HepG2 (cell line): ENCODE measurements around the gene MIDN. TPM values are rescaled to one million over a fixed set of nuclear protein-coding genes. Genes with fewer than 3 reads are reported as not detected.

Experiments used
- ARID2 ChIP-seq: sonication (generic); formaldehyde crosslinking; IDR thresholded peaks from 2 replicates; pipeline ENCODE4 v1.8.1; 2022; ENCODE audit warnings: mild to moderate bottlenecking, missing genetic modification reagents, borderline replicate concordance
- ATRX ChIP-seq: sonication (generic); formaldehyde crosslinking; IDR thresholded peaks from 2 replicates; pipeline ENCODE4 v1.4.0; 2020; ENCODE audit warnings: missing genetic modification reagents, borderline replicate concordance
- BRF2 ChIP-seq: sonication (generic); formaldehyde crosslinking; IDR thresholded peaks from 2 replicates; pipeline ENCODE4 v1.8.1; 2022; ENCODE audit warnings: mild to moderate bottlenecking, missing genetic modification reagents
- DBP ChIP-seq: sonication (generic); formaldehyde crosslinking; IDR thresholded peaks from 2 replicates; pipeline ENCODE4 v1.4.0; 2020; ENCODE audit warnings: missing genetic modification reagents; ENCODE audit errors: not compliant biosample characterization
- ELF3 ChIP-seq: IDR thresholded peaks from 2 replicates; pipeline ENCODE4 v1.6.1; 2016; ENCODE audit warnings: missing genetic modification reagents, missing compliant biosample characterization
- FOXP1 ChIP-seq, 2 experiments: fragments of 450-650 bp in 1 of 2; IDR thresholded peaks; 2 replicates each; pipeline ENCODE4 v1.6.1; 2017 to 2018; ENCODE audit warnings: antibody characterized with exemption in 1 of 2
- NKX3-1 ChIP-seq: sonication (generic); formaldehyde crosslinking; IDR thresholded peaks from 2 replicates; pipeline ENCODE4 v1.5.0; 2020; ENCODE audit warnings: missing genetic modification reagents
- NR2C2 ChIP-seq: sonication (generic); formaldehyde crosslinking; IDR thresholded peaks from 2 replicates; pipeline ENCODE4 v1.4.0; 2020; ENCODE audit warnings: missing genetic modification reagents, mild to moderate bottlenecking, moderate library complexity, borderline replicate concordance
- RARA ChIP-seq: IDR thresholded peaks from 2 replicates; pipeline ENCODE4 v1.6.1; 2016; ENCODE audit warnings: missing genetic modification reagents, missing compliant biosample characterization
- SIN3A ChIP-seq: IDR thresholded peaks from 2 replicates; pipeline ENCODE4 v1.6.1; 2011; ENCODE audit warnings: low read depth, mild to moderate bottlenecking, control low read depth, low read length, borderline replicate concordance
- THAP8 ChIP-seq: sonication (generic); formaldehyde crosslinking; IDR thresholded peaks from 2 replicates; pipeline ENCODE4 v1.5.1; 2020; ENCODE audit warnings: missing genetic modification reagents, mild to moderate bottlenecking, borderline replicate concordance
- WIZ ChIP-seq: sonication (generic); formaldehyde crosslinking; IDR thresholded peaks from 2 replicates; pipeline ENCODE4 v1.5.1; 2020; ENCODE audit warnings: mild to moderate bottlenecking, missing genetic modification reagents
- ZBTB20 ChIP-seq: sonication (generic); formaldehyde crosslinking; IDR thresholded peaks from 2 replicates; pipeline ENCODE4 v1.8.1; 2023; ENCODE audit warnings: missing genetic modification reagents, low read depth, mild to moderate bottlenecking, borderline replicate concordance
- ZBTB34 ChIP-seq: sonication (generic); formaldehyde crosslinking; IDR thresholded peaks from 2 replicates; pipeline ENCODE4 v1.8.0; 2022; ENCODE audit warnings: mild to moderate bottlenecking, missing genetic modification reagents
- ZBTB7A ChIP-seq: sonication (generic); formaldehyde crosslinking; IDR thresholded peaks from 2 replicates; pipeline ENCODE4 v1.8.0; 2022; ENCODE audit warnings: mild to moderate bottlenecking, missing genetic modification reagents
- ZNF318 ChIP-seq: sonication (generic); formaldehyde crosslinking; IDR thresholded peaks from 2 replicates; pipeline ENCODE4 v1.4.0; 2020; ENCODE audit warnings: mild to moderate bottlenecking, missing genetic modification reagents
- polyA plus RNA-seq, 8 experiments: library from polyadenylated mRNA; depleted of rRNA in 3 of 8; stranded (reverse) in 7 of 8; unstranded in 1 of 8; fragments of >200 nt; fragmentation: Illumina TruSeq in 4 of 8; extraction: Trizol in 4 of 8; gene quantifications; 2 replicates each; pipeline versions ENCODE4 v1.2.1 to v1.2.3, GENCODE V29; 2011 to 2016; ENCODE audit warnings: low read depth in 4 of 8, missing spikeins in 1 of 8, mixed read lengths in 1 of 8; ENCODE audit not compliant: insufficient read depth in 1 of 8
- total RNA-seq, 5 experiments: library from RNA; depleted of rRNA; stranded (reverse); fragments of >200 nt; fragmentation: Illumina TruSeq; extraction: Trizol; gene quantifications; 2 replicates each; pipeline ENCODE4 v1.2.3, GENCODE V29; 2016; ENCODE audit warnings: low read depth in 1 of 5

The MIDN gene
- total and polyA plus RNA-seq, 2 of the 13 experiments (the other 11 are each of a cell fraction or from before 2014, with no cell fraction given): 8.4 to 18.0 TPM

GRCh38 chr19:1244693-1245451 is 3.5 kb upstream of the MIDN start (continued):
- TF ChIP-seq THAP8 (peak; percentile 72; the same call in 1 of the 2 replicates), FOXP1 (IDR thresholded peaks at IDR 0.05) (no peak), FOXP1 (CRISPR knock-in tag; IDR thresholded peaks at IDR 0.05) (peak; percentile 69), SIN3A (no peak; the same call in 1 of the 2 replicates), ZBTB20 (CRISPR knock-in tag) (0 out of 2 replicates have a peak, but pooled peaks have one; percentile 27), ATRX (CRISPR knock-in tag) (no peak), ARID2 (no peak), ZBTB34 (CRISPR knock-in tag) (no peak; the same call in 1 of the 2 replicates), ELF3 (peak; percentile 95), RARA (CRISPR knock-in tag) (peak; percentile 99), ZBTB7A (CRISPR knock-in tag) (peak; percentile 83; the same call in 1 of the 2 replicates), NKX3-1 (CRISPR knock-in tag) (no peak; the same call in 1 of the 2 replicates), BRF2 (no peak), NR2C2 (CRISPR knock-in tag) (peak; percentile 97), ZNF318 (CRISPR knock-in tag) (no peak; the same call in 1 of the 2 replicates), WIZ (CRISPR knock-in tag) (no peak; the same call in 1 of the 2 replicates), DBP (no peak)
